NK-92 treated with Interleukin-12 subunit alpha and Interleukin-12 subunit beta, amount 100 ng/mL, for 24 hours (cell line): ENCODE results near the gene TRAPPC3.
A peak's percentile ranks its signal among the peaks of the same experiment; 100 is the strongest.
"Not testable (repeated sequence)": the region's sequence is repeated elsewhere in the genome, so short reads cannot be mapped to it uniquely, and the experiment has no call there.

ENCODE experiments used
- DNase-seq: peaks from one replicate; lab custom pipeline; 2025; lab: John Stamatoyannopoulos, UW

TRAPPC3 gene

DNA sequence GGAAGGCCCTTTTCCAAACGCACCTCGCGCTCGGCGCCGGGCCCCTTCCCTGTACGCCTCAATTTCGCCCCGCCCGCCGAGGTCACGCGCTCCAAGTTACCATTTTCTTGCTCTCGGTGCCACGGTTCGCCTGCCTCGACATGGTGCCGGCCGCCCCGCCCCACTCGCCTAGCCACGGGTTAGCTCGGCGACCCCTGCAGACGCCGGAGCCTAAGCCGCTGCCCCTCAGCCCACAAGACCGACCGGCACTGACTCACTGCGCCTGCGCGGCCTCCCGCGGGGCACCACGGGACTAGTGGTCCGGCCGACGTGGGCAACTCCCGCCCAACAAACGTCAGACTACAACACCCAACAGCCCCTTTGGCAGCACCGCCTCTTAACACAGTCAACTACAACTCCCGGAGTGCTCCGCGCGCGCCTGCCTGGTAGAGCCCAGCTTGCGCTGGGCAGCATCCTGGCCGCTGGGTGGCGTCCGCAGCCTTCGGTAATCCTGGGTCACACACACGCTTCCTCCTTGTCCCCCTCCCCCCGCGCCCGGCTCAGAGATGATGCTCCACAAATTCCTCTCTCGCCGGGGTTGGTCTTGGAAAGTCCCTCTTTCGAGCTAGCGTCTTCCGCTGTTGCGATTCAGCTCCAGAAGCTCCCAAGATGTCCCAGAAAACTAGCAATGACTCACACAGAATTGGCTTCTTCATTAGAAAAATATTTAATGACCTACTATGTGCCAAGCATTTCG is at the start of gene TRAPPC3:
Gene TRAPPC3 (minus strand): TSS at position 250 of the 736 bp plus-strand sequence. CDS start 108 bp downstream, at position 142.
- peak; percentile 100 for DNase-seq

DNA sequence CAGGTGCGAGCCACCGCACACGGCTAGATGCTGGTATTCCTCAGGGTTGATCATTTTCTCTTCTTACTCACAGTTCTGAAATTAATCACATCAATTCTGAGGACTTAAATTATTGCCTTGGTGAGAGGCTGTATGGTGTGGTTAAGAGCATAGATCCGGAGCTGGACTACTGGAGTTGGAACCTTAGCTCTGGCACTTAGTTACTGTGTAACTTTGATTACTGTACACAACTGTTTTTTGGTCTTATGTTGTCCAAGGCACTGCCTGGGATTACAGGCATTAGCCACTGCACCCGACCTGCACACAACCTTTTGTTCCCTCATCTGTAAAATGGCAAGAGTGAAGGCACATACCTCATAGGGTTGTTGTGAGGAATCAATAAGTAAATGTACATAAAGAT is 49.4 kb upstream of the TRAPPC3 start:
- DNase-seq, result no peak

DNA sequence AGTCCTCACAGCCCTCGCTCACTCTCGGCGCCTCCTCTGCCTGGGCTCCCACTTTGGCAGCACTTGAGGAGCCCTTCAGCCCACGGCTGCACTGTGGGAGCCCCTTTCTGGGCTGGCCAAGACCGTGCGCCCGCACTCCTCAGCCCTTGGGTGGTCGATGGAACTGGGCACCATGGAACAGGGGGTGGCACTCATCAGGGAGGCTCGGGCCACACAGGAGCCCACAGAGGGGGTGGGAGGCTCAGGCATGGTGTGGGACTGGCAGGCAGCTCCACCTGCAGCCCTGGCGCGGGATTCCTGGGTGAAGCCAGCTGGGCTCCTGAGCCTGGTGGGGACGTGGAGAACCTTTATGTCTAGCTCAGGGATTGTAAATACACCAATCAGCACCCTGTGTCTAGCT is 47.5 kb upstream of the TRAPPC3 start:
- DNase-seq, result not testable (repeated sequence)

DNA sequence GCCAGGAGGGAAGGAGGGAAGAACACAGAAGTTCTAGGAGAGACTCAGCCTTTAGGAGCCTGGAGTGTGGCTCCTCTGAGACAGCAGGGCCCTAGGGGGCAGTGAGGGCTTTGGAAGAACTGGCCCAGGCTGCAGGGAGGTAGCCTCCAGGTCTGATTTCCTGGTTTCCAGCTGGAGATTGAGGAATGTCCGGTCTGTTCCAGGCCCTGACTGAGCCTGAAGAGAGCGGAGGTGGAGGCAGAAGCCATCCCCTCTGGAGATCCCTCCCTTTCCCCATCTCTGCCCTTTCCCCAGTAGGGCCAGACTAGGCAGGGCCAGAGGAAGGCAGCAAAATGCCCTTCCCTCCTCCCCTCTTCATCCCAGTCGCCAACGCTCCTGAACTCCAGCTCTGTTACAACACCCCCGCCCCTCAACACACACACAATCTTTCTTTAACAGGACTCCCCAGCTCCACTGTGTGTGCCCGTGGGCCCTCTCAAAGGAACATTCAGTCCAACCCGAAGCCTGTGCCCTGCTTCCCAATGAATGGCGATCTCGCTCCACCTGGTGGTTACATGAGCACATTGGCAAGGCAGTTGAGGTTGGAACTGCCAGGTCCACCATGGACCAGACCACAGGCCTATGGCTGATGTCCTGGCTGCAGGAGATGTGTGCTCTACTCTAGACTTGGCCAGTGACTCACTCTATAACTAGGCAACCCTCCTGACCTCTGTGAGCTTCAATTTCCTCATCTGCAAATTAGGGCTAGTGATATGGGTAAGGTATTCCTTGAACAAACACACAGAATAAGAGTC is 38.7 kb upstream of the TRAPPC3 start:
- peak; percentile 56 for DNase-seq

DNA sequence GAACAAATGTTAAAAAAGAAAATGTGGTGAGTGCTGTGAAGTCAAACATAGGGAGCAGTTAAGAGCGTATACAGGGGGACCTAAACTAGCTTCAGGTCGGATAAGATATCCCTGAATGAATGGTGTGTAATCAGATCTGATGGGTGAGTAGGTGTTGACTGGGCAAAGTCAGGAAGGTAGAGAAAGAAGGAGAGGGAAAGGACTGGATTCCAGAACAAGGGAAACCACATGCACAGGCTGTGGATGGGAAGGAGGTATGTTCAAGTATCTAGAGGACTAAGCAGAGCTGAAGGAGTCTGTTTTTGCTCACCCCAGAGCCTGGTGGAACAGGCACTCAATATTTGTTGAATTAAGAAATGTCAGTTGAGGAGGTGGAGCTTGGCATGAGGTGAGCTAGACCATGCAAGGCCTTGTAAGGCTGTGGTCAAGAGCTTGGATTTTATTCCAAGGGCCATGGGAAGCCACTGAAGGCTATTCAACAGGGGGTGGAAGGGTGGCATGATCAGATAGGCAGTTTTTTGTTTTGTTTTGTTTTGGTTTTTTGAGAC is 34.1 kb upstream of the TRAPPC3 start:
- DNase-seq, result no peak

GRCh38 chr1:36182734-36183133 is 33.4 kb upstream of the TRAPPC3 start:
- no peak for DNase-seq

- DNase-seq, result no peak
Observed at GRCh38 chr1:36179220-36179600, 29.9 kb upstream of the TRAPPC3 start.

GRCh38 chr1:36178471-36179219 is 29.4 kb upstream of the TRAPPC3 start:
- DNase-seq, result no peak

GRCh38 chr1:36177589-36178431 is 28.5 kb upstream of the TRAPPC3 start:
- DNase-seq, result no peak

DNA sequence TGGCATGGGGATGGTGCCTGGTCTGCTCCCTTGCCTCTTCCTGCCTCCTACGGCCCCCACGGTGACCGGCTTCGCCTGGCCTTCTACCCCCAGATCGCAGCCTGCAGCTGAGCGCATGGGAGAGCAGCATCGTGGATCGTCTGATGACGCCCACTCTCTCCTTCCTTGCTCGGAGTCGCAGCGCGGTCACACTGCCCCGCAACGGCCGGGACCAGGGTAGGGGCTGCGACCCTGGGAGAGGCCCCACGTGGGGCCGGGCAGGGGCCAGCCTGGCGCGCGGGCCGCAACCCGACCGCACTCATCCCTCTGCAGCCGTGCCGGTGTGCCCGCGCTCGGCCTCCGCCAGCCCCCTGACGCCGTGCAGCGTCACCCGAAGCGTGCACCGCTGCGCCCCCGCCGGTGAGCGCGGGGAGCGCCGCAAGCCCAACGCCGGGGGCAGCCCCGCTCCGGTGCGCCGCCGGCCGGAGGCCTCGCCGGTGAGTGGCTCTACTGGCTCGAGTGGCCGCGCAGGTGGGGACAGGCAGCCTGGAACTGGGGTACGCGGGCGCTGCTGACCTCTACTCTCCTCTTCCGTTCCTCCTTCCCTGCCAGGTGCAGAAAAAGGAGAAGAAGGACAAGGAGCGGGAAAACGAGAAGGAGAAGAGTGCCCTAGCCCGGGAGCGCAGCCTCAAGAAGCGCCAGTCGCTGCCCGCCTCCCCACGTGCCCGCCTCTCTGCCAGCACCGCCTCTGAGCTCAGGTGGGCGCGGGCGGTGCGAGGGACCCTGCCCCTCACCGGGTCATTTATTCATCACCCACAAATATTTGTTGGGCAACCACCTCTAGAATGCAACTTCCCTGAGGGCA is 27.0 kb upstream of the TRAPPC3 start:
- no peak for DNase-seq

DNA sequence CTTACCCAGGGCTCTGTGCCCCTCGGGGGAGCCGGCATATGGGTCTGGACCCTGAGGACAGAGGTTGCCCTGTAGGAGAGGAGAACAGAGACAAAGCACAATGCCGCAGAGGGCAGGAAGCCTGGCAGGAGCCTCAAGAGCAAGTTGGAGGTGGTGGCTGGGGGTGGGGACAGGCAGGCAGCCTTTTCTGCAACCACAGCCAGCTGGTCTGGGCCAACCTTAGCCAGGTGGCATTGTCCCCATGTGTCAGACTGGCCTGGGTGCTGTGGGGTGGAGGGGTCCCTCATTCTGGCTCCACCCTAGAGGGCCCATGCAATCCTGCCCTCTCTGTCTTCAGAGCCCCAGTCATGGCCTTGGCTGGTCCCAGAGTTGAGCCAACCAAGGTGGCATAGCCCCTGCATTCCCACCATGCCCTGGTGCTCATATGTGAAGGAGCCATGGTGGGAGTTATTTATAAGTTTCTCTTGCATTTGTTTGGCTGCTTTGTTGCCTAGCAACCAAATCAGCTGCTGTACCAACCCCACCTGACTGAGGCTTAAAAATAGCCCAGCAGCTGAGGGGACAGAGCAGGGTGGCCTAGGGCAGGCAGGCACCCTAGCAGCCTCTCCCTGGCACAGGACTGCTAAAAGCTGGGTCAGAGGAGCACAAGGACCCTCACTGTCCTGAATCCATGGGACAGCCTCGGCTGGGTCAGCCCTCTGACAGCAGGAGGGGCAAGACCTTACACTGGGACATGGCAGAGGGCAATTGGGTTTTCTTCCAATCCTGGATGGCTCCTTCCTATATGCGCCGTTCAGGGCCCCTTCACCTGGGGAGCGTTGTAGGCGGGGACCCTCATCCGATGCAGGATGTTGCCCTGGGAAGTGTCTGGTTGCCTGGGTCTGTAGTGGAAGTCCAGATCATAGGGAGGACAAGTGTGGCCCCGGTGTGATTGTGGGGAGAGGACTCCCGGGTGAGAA is 26.1 kb upstream of the TRAPPC3 start:
- DNase-seq, result no peak

DNA sequence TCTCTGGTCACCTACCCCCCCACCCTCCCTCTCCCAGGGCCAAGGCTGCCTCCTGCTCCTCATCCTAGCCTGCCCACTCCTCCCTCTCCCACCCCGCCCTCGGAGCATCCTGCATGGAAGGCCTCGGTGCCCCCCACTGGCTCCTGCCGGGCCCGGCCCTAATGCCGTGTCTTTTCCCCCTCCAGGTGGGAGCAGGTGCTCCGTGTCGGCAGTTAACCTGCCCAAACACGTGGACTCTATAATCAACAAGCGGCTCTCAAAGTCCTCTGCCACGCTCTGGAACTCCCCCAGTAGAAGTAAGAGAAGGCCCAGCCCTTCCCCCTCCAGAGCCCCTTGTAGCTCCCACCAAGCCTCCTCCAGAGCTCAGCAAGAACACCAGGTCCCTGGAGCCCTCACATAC is 25.4 kb upstream of the TRAPPC3 start:
- DNase-seq, result no peak

- no peak for DNase-seq
Observed at GRCh38 chr1:36172983-36173382, 23.7 kb upstream of the TRAPPC3 start.

DNA sequence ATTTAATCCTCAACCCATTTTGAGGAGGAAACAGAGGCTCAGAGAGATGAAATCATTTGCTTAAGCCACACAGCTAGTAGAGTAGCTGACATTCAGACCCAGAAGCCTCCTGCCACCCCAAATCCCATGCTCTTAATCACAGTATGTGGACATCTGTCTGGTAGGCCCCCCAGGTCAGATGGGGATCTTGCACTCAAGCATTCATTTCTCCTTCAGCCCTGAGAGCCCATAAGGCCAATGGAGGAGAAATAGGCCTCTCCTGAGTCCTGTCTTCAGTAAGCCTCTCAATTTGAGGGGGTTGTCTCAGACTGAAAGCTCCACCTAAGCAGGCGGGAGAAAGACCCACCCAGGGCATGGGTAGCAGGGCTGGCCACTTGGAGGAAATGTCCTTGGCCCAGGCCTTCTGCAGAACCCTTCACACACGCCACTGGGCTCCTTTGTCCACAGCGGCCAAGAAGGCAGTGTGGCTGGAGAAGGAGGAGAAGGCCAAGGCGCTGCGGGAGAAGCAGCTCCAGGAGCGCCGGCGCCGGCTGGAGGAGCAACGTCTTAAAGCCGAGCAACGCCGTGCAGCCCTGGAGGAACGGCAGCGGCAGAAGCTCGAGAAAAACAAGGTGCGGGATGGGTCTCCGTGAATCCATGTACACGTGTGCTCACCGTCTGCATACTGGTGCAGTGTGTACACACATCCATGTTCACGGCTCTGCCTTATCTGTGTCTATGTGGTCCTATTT is 22.9 kb upstream of the TRAPPC3 start:
- DNase-seq, result no peak

DNA sequence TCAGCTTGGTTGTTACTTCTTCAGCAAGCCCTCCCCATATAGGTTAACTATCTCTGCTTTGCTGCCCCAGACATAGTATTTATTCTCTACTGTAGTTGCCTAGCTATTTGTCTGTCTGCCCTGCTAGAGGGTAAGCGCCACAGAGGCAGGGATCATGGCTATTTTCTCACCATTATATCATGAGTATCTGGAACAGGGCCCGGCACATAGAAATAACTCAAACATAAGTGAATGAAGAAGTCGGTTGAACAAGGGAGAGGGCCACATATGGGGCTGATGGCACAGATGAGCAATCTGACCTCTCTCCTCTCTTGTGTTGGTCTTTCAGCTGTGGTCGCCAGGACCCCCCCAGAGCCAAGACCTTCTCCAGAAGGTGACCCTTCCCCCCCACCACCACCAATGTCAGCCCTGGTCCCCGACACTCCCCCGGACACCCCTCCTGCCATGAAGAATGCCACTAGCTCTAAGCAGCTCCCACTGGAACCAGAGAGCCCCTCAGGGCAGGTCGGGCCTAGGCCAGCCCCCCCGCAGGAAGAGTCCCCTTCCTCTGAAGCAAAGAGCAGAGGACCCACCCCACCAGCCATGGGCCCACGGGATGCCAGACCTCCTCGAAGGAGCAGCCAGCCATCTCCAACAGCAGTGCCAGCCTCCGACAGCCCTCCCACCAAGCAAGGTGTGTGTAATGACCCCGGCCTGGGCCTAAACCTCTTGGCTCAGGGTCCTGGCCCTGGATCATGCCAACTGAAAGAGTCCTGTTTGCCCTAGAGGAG is 21.5 kb upstream of the TRAPPC3 start:
- DNase-seq, result no peak

DNA sequence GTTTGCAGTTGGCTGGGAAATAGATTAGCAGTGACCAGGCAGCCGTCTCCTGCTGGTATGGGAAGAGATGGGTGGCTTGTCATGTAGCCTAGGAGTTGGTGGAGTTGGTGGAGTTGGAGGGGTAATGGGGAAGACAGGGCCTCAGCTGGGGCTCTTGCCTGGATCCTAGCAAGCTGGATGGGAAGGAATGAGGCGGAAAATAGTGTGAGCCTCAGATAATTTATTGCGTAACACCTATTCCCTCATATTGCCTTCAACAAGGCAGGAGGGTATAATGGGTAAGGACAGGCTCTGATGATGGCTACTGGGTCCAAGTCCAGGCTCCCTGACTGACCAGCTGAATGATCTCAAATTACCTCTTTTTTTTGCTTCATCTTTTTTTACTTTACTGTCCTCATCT is 19.2 kb upstream of the TRAPPC3 start:
- DNase-seq, result no peak

DNA sequence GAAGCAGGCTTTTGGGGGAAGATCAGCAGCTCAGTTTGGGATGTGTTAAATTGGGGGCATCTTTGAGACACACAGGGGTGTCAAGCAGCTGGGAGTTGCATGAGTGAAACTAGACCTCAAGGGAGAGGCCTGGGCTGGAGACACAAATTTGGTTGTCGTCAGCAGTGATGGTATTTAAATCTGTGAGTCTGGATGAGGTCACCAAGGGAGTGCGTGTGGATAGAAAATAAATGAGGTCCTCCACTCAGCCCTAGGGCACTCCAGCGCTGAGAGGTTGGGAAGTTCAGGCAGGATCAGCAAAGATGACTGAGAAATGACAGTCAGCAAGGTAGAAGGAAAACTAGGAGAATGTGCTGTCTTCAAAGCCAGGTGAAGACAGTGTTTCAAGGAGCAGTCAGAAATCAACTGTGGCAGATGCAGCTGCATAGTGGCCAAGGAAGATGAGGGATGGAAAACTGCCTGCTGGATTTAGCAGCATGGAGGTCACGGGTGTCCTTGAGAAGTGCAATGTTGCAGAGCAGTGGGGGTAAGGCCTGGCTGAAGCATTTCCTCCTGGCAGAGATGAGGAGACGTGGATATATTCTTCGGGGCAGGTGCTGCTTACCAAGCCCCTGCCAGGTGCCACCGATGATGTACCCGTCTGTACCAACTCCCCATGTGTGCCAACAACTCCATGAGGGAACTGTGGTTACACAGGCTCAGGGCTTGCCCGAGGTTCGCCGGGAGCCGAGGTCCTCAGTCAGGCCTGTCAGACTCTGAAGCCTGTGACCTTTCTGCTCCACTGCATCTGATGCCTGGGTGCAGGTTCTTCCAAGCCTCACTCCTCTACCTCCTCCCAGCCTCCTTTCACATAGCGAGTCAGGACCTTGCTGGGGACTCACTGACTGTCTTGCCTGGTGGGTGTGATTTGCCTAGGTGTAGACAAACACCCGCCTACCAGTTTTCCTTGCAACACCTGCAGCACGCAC is 17.9 kb upstream of the TRAPPC3 start:
- no peak for DNase-seq
